A673 (cell line): Measurements from ENCODE around the gene VAMP7. TPM values are rescaled to one million over a fixed set of nuclear protein-coding genes. Genes with fewer than 3 reads are reported as not detected.

Experiments
- BruUV-seq: library from RNA; stranded (reverse); fragments of 400-500 nt; replicated peaks from 2 replicates; lab custom pipeline; 2021; lab: Mats Ljungman, UMichigan
- CTCF ChIA-PET: fragments of 300-600 bp; sonication (Branson Sonifier 250); formaldehyde crosslinking; loops from one replicate; lab custom pipeline; 2022; ENCODE audit warnings: antibody characterized with exemption; lab: Charles Lee
- POLR2A ChIA-PET: fragments of 300-600 bp; sonication (Branson Sonifier 250); formaldehyde crosslinking; loops from one replicate; lab custom pipeline; 2022; ENCODE audit warnings: antibody characterized with exemption; ENCODE audit not compliant: low non-redundant PET; lab: Charles Lee
- DNase-seq: peaks from one replicate; pipeline ENCODE4 v3.0.0-alpha.2; 2015; ENCODE audit warnings: low spot score
- H3K27ac ChIP-seq: fragments of 200-600 bp; sonication (generic); 2 replicates; pipeline ENCODE4 v1.5.1; 2016; ENCODE audit warnings: mixed run types, low read depth, mild to moderate bottlenecking, mixed read lengths, antibody characterized with exemption, low read length; ENCODE audit not compliant: poor library complexity, severe bottlenecking
- H3K27me3 ChIP-seq: fragments of 200-600 bp; sonication (generic); replicated peaks from 2 replicates; pipeline ENCODE4 v1.6.1; 2017; ENCODE audit warnings: mixed run types, low read depth, mild to moderate bottlenecking, mixed read lengths, antibody characterized with exemption, low read length; ENCODE audit not compliant: insufficient read depth, poor library complexity
- H3K36me3 ChIP-seq: fragments of 200-600 bp; sonication (generic); 2 replicates; pipeline ENCODE4 v1.6.1; 2016; ENCODE audit warnings: mixed run types, mild to moderate bottlenecking, mixed read lengths, antibody characterized with exemption, low read length; ENCODE audit not compliant: insufficient read depth, poor library complexity, severe bottlenecking
- H3K4me1 ChIP-seq: fragments of 200-600 bp; sonication (generic); 2 replicates; pipeline ENCODE4 v1.6.1; 2017; ENCODE audit warnings: mixed run types, mild to moderate bottlenecking, mixed read lengths, antibody characterized with exemption, low read length; ENCODE audit not compliant: insufficient read depth, poor library complexity, severe bottlenecking
- H3K4me3 ChIP-seq: fragments of 200-600 bp; sonication (generic); 2 replicates; pipeline ENCODE4 v1.5.1; 2016; ENCODE audit warnings: low read depth, mixed run types, mild to moderate bottlenecking, mixed read lengths, low read length; ENCODE audit not compliant: poor library complexity, severe bottlenecking
- H3K9me3 ChIP-seq: fragments of 200-600 bp; sonication (generic); 2 replicates; pipeline ENCODE4 v1.6.1; 2016; ENCODE audit warnings: mixed run types, low read depth, mild to moderate bottlenecking, mixed read lengths, antibody characterized with exemption, low read length; ENCODE audit not compliant: poor library complexity, severe bottlenecking
- EZH2 ChIP-seq: fragments of 200-600 bp; sonication (generic); IDR thresholded peaks from 2 replicates; pipeline ENCODE4 v1.6.1; 2017; ENCODE audit warnings: borderline replicate concordance, low read depth, mild to moderate bottlenecking, mixed read lengths, antibody characterized with exemption, low read length; ENCODE audit not compliant: poor library complexity, severe bottlenecking
- intact Hi-C: fragments of 100-400 bp; cut with micrococcal nuclease; formaldehyde crosslinking; loops from one replicate; pipeline ENCODE4 v1.10.0; 2022; ENCODE audit not compliant: unreplicated experiment
- total RNA-seq: library from RNA; stranded (reverse); gene quantifications from 2 replicates; pipeline ENCODE4 v1.2.3, GENCODE V29; 2021
- TF ChIP-seq, protein P1 (sequence below): fragments of 300-800, 200-600 bp; sonication (generic); conservative IDR thresholded peaks from 2 replicates; pipeline ENCODE4 v1.5.1; 2017; ENCODE audit warnings: low read depth, mild to moderate bottlenecking, antibody characterized with exemption, low read length, moderate library complexity, mixed read lengths

The VAMP7 gene
- total RNA-seq, 1 experiment from 2014 or later, result 25.1 TPM

DNA sequence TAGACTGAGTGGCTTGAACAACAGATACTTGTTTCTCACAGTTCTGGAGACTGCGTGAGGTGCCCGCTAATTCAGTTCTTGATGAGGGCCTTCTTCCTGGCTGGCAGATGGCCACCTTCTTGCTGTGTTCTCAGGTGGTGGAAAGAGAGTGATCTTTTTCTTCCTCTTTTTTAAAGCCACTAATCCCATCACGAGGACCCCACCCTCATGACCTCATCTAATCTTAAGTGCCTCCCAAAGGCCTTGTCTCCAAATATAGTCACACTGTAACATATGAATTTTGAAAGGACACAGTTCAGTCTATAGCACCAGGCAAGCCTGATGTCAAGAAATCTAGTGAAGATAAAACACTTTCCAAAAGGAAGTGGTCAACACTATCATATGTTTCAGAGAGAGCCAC, 12.4 kb downstream of the VAMP7 start:
- Histone ChIP-seq H3K4me1 (peaks cover 5% of the 10 kb centered on the region), H3K9me3 (no peaks in the 10 kb centered on the region), H3K27ac (no peak overlapping the region), H3K27me3 (no peaks in the 10 kb centered on the region), H3K4me3 (no peak overlapping the region), H3K36me3 (peaks cover 4% of the 10 kb centered on the region)
- ChIA-PET POLR2A (no interaction called here), CTCF (no interaction called here)
- intact Hi-C loops, result no loop called here
- no TSS peak for BruUV-seq
- TF ChIP-seq, protein P1, sequence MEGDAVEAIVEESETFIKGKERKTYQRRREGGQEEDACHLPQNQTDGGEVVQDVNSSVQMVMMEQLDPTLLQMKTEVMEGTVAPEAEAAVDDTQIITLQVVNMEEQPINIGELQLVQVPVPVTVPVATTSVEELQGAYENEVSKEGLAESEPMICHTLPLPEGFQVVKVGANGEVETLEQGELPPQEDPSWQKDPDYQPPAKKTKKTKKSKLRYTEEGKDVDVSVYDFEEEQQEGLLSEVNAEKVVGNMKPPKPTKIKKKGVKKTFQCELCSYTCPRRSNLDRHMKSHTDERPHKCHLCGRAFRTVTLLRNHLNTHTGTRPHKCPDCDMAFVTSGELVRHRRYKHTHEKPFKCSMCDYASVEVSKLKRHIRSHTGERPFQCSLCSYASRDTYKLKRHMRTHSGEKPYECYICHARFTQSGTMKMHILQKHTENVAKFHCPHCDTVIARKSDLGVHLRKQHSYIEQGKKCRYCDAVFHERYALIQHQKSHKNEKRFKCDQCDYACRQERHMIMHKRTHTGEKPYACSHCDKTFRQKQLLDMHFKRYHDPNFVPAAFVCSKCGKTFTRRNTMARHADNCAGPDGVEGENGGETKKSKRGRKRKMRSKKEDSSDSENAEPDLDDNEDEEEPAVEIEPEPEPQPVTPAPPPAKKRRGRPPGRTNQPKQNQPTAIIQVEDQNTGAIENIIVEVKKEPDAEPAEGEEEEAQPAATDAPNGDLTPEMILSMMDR, result no peak
- TF ChIP-seq EZH2, result no peak
- DNase-seq, result no peak

DNA sequence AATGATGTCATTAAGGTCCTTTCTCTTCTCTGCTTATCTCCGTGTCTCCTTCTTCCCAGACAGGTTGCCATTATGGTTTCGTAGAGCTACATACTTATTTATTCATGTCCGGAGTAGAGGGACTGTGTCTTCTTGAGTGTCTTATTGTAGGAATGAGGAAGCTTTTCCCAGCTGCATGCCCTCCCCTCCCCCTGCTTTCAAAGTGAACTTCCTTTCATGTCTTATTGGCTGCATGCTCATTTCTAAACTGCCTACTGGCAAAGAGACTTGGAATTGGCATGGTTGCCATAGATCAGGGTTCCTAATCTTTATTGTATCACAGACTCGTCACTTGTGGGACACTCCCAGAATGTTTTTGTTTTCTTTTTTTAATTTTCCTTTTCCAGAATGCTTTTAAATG, 15.4 kb downstream of the VAMP7 start:
- no TSS peak for BruUV-seq
- DNase-seq, result no peak
- ChIA-PET CTCF (no interaction called here), POLR2A (no interaction called here)
- H3K27ac ChIP-seq, result no peak overlapping the region
- no peaks in the 10 kb centered on the region for H3K9me3 ChIP-seq
- H3K4me1 ChIP-seq, result peaks cover 5% of the 10 kb centered on the region
- peaks cover 4% of the 10 kb centered on the region for H3K36me3 ChIP-seq
- H3K27me3 ChIP-seq, result no peaks in the 10 kb centered on the region
- intact Hi-C loops, result no loop called here
- no peak overlapping the region for H3K4me3 ChIP-seq
- no peak for TF ChIP-seq EZH2
- TF ChIP-seq, protein P1, result no peak

DNA sequence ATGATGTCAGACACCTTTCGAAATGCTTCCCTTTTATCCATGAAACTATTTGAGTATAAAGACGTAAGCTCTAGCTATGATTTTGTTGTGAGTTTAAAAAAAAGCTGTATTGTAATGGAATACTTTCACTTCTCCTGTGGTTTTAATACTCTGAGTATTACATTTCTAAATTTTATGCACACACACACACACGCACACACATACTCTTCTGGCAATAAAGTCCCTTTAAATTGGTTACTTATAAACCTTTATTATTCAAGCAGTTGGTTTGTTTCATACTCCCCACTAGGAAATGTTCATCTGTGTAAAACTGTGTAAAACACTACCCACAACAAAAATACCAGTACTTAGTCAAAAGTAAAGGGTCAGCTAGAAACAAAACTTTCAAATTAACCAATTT, 18.2 kb downstream of the VAMP7 start:
- no TSS peak for BruUV-seq
- H3K9me3 ChIP-seq, result no peaks in the 10 kb centered on the region
- ChIA-PET POLR2A (no interaction called here), CTCF (no interaction called here)
- no peak for DNase-seq
- no peak overlapping the region for H3K27ac ChIP-seq
- TF ChIP-seq, protein P1, result no peak
- TF ChIP-seq EZH2, result no peak
- peaks cover 4% of the 10 kb centered on the region for H3K36me3 ChIP-seq
- H3K4me3 ChIP-seq, result no peak overlapping the region
- intact Hi-C loops, result no loop called here
- H3K27me3 ChIP-seq, result no peaks in the 10 kb centered on the region
- no peaks in the 10 kb centered on the region for H3K4me1 ChIP-seq
